GM21447 (cell line): ENCODE measurements around the gene HDAC9.

Source experiments
- ATAC-seq: cut with Tn5 transposase; IDR thresholded peaks from one replicate; pipeline ENCODE4 v1.9.1; 2021; ENCODE audit not compliant: unreplicated experiment

The HDAC9 gene

GRCh38 chr7:18771834-18772566, 276.5 kb downstream of the HDAC9 start:
- no peak for ATAC-seq

- no peak for ATAC-seq
These were observed 277.0 kb downstream of the HDAC9 start for GRCh38 chr7:18772567-18772965.

- no peak for ATAC-seq
These were observed 281.8 kb downstream of the HDAC9 start for GRCh38 chr7:18777314-18777713.

- no peak for ATAC-seq
These were observed 283.0 kb downstream of the HDAC9 start for GRCh38 chr7:18778594-18778993.

DNA sequence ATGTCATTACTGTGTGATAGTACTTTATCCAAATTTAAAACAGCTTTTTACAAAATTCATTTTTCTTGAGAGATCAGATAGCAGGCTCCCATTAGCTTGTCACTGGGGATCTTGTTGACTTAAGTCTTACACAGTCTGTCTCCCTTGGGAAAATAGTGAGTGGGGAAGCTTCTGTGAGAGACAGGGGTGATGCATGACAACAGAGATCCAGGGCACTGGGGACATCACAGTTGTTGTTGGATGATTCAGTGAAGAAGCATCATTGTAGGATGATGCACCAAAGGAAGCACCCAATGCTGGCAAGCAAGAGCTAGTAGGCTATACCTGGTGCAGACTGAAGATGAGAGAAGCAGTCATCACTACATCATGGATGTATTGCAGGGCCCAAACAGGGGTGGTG, 284.7 kb downstream of the HDAC9 start:
- no peak for ATAC-seq

DNA sequence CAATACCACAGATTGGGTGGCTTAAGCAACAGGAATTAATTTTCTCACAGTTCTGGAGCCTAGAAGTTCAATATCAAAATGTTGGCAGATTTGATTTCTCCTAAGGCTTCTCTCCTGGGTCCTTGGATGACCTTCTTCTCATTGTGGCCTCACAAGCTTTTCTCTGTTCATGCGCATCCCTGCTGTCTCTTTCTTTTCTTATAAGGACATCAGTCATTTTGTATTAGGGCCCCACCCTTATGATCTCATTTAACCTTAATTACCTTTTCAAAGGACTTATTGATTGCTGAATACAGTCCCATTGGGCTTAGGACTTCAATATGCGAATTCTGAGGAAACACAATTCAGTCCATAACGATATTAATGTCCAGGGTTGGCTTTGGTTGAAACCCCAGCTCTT, 285.4 kb downstream of the HDAC9 start:
- no peak for ATAC-seq

- ATAC-seq: no peak
These were observed 290.7 kb downstream of the HDAC9 start for GRCh38 chr7:18786196-18786727.

- no peak for ATAC-seq
These were observed 291.2 kb downstream of the HDAC9 start for GRCh38 chr7:18786796-18787195.

- no peak for ATAC-seq
These were observed 292.5 kb downstream of the HDAC9 start for GRCh38 chr7:18788026-18788425.

DNA sequence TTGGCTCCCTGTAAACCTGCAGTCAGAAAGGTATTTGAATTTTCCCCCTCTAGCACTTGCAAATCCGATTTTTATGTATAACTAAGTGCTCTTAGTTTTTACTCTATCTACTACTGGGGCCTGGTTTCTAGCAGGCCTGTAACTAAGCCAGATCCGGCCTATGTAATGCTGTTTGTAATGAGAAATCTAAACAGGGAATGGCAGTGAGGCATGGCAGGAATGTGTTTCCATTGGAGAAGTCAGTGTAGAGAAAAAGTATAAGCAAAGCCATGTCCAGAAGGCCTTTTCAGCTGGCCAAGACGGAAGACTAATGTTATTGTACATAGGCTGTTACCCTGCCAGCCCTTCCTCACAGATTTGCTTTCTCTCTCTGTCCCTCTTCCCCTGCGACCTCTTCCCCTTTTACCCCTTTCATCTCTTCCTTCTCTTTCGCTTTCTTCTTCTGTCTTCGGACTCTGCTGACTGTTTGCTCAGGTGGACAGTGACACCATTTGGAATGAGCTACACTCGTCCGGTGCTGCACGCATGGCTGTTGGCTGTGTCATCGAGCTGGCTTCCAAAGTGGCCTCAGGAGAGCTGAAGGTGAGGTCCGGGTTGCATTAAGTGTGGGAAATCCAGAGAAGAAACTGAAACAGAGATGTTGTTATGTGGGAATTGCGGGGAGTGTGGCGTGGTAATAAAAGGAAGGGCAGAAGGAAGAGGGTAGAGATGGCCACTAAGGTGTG, 297.5 kb downstream of the HDAC9 start:
- no peak for ATAC-seq

- ATAC-seq: no peak
These were observed 300.7 kb downstream of the HDAC9 start for GRCh38 chr7:18796216-18796615.

DNA sequence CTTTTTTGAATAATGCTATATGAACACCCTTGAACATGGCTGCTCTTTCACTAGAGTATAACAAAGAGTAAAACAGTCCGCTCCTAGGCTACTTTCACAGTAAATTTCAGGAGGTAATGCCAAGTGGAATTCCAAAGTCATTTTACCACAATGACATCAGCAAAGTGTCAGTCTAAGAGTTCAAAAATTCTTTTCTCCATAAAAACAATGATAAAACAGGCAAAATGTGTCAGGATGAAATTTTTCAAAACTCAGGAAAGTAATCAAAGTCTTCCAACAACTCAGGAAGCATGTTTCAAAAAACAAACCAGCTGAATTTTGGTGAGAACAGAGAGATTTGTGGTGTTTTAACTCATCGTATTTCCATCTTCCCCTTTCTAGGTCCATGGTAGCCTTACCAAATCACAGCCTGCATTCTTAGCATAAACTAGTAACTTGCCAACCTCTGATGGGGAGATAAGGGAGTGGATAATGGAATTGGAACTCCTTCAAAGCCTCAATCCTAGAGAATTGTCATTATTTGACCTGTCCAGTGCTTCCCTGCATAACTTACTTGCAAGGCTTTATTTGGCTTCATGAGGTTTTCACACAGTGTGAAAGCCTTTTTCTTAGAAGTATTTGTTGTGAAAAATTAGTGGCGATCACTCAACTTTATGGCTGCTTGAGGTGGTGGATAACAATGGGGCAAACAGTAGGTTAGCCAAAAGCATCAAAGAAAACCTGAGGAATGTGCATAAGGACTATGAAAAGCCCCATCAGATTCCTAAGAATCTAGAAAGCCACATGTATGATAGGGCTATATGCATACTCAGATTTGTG, 302.7 kb downstream of the HDAC9 start:
- ATAC-seq: no peak

GRCh38 chr7:18799899-18800298, 304.4 kb downstream of the HDAC9 start:
- no peak for ATAC-seq

DNA sequence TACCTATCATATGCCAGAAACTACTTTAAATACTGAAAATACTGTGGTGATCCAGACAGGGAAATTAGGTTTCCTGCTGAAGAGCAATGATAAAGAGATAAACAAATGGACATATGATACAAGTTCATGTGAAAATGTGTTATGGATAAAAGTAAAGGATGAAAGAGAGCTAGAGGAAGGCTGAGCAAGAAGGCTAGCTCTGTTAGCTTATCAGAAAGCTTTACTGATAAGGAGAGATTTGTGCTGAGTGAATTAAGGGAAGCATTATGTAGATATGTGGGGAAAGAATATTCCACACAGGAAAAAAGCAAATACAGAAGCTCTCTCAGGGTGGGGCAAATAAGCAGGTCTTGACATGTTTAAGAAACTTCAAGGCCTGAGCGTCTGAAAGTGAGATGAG, 308.4 kb downstream of the HDAC9 start:
- no peak for ATAC-seq

- no peak for ATAC-seq
These were observed 310.6 kb downstream of the HDAC9 start for GRCh38 chr7:18806177-18806576.

DNA sequence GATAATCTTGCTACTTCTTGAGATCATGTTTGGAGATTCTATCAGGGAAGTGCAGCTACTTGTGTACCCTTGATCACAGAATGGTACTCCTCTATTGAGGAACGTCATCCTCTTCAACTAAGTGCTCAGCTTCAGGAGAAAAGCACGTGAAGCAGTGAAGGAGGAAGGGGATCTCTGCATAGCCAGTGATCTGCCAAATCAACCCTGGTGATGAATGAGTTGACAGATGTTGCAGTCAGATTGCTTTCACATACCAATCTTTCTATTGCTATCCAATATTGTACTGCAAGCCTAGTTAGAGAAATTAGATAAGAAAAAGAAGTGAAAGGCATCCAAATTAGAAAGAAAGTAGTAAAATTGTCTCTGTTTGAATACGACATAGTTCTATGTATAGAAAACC, 312.5 kb downstream of the HDAC9 start:
- ATAC-seq: no peak

DNA sequence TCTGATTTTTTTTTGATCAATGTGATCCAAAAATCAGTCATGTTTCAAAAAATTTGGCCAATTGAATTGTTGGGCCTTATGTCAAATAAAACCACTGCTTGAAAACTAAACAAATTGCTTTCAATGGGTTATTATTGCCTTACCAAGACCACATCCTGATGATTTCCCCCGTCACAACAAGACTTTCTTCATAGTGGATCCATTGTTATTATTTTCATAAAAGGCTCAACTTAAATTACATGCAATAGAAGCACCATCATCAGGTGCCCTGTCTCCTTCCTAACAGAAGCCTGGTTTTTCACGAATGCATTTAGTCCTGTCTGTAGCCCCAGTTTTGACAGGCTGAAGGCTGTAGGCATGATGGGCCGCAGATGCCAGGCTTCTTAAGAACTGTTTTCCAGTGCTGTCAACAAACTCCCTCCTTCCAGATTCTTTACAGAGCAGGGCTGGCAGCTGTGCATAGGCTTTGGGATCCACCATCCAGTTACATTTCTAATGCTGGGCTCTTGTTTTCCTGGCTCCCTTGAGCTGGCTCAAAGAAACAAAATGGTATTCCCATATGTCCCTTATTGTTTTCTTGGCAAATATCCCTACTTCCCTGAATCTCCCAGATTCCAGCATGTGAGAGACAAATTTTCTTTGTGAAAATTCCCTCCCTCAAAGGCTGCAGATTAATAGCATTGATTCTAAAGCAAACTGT, 319.9 kb downstream of the HDAC9 start:
- ATAC-seq: no peak

DNA sequence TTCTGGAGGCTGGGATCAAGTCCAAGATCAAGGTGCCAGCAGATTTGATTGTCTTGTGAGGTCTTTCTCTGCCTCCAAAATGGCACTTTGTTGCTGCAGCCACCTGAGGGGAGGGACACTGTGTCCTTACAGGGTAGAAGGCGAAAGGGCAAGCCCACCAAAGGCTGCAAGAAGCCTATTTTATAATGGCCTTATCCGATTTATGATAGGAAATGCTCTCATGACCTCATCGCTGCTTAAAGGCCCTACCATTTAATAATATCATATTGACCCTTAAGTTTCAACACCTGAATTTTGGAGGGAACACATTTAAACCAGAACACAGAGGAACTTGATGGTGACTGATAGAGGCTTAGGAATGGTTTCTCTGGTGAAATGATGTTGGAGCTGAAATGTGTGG, 325.4 kb downstream of the HDAC9 start:
- no peak for ATAC-seq

DNA sequence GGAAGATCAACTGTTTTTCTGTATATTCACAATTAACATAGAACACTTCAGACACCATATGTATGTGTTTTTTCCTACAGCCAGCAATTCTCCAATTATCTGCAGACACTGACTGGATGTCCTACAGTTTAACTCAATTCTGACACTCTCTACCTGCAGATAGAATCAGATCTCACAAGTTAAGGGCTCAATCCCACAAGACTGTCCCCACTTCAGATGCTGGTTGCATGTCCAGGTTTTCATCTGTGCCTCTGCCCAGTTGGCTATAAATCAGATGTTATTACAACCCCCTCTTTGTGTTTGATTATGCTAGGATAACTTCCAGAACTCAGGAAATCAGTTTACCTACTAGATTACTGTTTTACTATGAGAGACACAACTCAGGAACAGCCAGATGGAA, 326.0 kb downstream of the HDAC9 start:
- ATAC-seq: no peak

DNA sequence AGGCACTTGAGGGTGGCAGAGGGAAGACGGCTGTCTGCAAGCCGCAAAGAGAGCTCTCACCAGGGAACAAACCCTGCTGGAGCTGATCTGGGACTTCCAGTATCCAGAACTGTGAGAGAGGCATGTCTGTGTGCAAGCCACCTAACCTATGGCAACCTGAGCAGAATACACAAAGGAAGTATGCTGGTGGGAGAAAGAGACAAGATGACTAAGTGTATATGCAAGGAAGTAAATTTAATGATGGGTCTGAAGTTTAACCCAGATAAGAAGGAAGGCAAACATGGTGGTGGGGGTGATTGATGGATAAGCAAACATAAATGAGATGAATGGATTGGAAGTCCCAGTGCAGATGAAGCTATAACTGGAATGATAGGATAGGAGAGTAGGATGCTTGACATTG, 328.6 kb downstream of the HDAC9 start:
- ATAC-seq: no peak
